Muscle layer of duodenum (tissue), 2 donors: ENCODE results near the gene CDKL1.
"Not testable (repeated sequence)": the region's sequence is repeated elsewhere in the genome, so short reads cannot be mapped to it uniquely, and the experiment has no call there.

Source experiments
- H3K27ac ChIP-seq: one replicate; pipeline ENCODE4 v1.7.0; 2013; ENCODE audit warnings: mild to moderate bottlenecking, low read length
- H3K27me3 ChIP-seq: one replicate; pipeline ENCODE4 v1.7.0; 2013; ENCODE audit warnings: low read depth, mild to moderate bottlenecking, control low read depth, low read length
- H3K36me3 ChIP-seq, 2 donors: one replicate each; pipeline ENCODE4 v1.7.0; 2013; ENCODE audit warnings: low read length in 2 of 2, control low read depth in 1 of 2, mild to moderate bottlenecking in 1 of 2; ENCODE audit not compliant: insufficient read depth in 2 of 2, control insufficient read depth in 1 of 2
- H3K4me1 ChIP-seq, 2 donors: one replicate each; pipeline ENCODE4 v1.7.0; 2013; ENCODE audit warnings: low read length in 2 of 2, mild to moderate bottlenecking in 2 of 2, control low read depth in 1 of 2, moderate library complexity in 1 of 2; ENCODE audit not compliant: insufficient read depth in 2 of 2, control insufficient read depth in 1 of 2
- H3K4me3 ChIP-seq, 2 donors: one replicate each; pipeline ENCODE4 v1.7.0; 2013; ENCODE audit warnings: low read length in 2 of 2, low read depth in 1 of 2, mild to moderate bottlenecking in 1 of 2
- H3K9me3 ChIP-seq, 2 donors: one replicate each; pipeline ENCODE4 v1.7.0; 2013; ENCODE audit warnings: low read length in 2 of 2, control low read depth in 1 of 2, mild to moderate bottlenecking in 1 of 2; ENCODE audit not compliant: control insufficient read depth in 1 of 2
- donor health status: healthy.

Gene CDKL1

DNA sequence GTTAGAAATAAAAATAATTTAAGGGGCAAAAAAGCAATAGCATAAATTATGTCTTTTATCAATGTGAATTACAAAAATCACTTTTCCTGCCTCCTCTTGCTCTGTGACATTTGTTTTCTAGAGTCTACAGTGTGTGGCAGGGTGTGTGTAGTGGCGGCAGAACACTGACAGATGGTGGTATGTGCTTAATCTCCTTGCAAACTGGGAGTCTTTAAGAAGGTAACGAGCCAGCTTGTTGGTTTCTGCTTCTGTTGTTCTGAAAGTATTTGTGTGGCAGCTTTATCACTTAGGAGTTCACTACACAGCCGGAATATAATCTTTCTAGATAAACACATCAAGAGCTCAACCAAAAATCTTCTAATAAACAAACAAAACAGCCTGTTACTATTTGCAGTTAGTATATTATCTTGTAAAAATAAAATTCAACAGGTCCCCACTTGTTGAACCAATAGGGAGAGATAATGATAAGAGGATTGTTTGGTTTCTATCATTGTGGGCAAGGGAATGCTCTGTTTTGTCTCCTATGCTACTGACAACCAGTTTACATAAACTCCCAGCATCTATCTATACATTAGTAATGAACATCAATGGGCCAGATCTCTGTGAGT is 13.0 kb downstream of the CDKL1 start:
- Histone ChIP-seq H3K36me3 (no peaks in the 10 kb centered on the region), H3K9me3 (no peaks in the 10 kb centered on the region), H3K27ac (no peak overlapping the region), H3K4me3 (no peak overlapping the region), H3K27me3 (no peaks in the 10 kb centered on the region), H3K4me1 (no peaks in the 10 kb centered on the region)

DNA sequence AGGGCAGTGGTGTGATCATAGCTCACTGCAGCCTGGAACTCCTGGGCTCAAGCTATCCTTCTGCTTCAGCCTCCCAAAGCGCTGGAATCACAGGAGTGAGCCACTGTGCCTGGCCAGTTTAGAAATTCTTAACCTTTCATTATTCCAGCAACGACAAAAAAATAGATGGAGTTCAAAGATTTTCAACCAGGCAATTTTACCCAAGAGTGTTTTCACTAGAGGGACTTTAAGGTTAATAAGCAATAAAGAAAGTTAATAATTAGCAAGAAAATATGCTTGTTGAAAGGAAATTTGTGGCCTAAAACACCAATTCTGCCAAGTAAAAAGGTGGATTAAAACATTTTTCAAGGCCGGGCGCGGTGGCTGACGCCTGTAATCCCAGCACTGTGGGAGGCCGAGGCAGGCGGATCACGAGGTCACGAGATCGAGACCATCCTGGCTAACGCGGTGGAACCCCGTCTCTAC is 14.8 kb downstream of the CDKL1 start:
- Histone ChIP-seq H3K27ac (no peak overlapping the region), H3K9me3 (no peaks in the 10 kb centered on the region), H3K4me3 (no peak overlapping the region), H3K4me1 (no peaks in the 10 kb centered on the region), H3K36me3 (no peaks in the 10 kb centered on the region), H3K27me3 (no peaks in the 10 kb centered on the region)

DNA sequence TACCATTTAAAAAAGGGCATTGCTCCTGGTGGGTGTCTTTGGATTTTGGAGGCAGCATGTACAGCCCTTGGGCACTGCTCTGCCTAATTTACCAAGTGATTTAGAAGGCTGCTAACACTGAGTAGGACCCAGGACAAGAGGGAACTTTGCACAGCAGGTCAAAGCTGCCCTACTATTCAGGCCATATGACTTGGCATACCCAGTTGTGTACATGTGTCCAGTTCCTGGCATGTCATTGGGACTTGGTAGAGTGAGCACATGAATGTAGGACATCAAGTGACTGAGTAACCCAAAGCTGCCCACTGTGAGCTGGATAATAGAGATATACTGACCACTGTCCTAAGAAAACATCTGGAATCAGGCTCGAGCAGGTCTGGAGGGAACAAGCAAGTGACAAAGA is 15.7 kb downstream of the CDKL1 start:
- no peaks in the 10 kb centered on the region for H3K27me3 ChIP-seq
- H3K4me1 ChIP-seq: no peaks in the 10 kb centered on the region
- no peak overlapping the region for H3K4me3 ChIP-seq
- no peaks in the 10 kb centered on the region for H3K9me3 ChIP-seq
- no peak overlapping the region for H3K27ac ChIP-seq
- H3K36me3 ChIP-seq: no peaks in the 10 kb centered on the region

DNA sequence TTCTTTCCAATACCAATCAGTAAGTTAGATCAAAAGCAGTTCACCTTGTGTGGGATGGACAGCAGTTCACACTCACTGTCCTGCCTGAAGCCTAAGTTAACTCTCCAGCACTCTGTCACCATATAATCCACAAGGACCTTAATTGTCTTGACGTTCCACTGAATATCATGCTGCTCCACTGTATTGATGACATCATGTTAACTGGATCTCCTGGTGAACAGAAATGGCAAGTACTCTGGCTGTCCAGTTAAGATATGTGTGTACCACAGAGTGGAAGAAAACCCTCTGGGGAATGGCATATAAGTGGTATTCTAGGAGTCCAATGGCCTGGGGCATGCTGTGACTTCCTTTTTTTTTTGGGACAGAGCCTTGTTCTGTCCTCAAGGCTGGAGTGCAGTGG is 16.2 kb downstream of the CDKL1 start:
- H3K4me3 ChIP-seq: no peak overlapping the region
- H3K27me3 ChIP-seq: no peaks in the 10 kb centered on the region
- H3K27ac ChIP-seq: no peak overlapping the region
- H3K9me3 ChIP-seq: no peaks in the 10 kb centered on the region
- no peaks in the 10 kb centered on the region for H3K4me1 ChIP-seq
- no peaks in the 10 kb centered on the region for H3K36me3 ChIP-seq

- Histone ChIP-seq H3K27me3 (no peaks in the 10 kb centered on the region), H3K27ac (no peak overlapping the region), H3K9me3 (no peaks in the 10 kb centered on the region), H3K4me1 (no peaks in the 10 kb centered on the region), H3K4me3 (no peak overlapping the region), H3K36me3 (no peaks in the 10 kb centered on the region)
These were observed 17.1 kb downstream of the CDKL1 start for GRCh38 chr14:50379563-50379962.

DNA sequence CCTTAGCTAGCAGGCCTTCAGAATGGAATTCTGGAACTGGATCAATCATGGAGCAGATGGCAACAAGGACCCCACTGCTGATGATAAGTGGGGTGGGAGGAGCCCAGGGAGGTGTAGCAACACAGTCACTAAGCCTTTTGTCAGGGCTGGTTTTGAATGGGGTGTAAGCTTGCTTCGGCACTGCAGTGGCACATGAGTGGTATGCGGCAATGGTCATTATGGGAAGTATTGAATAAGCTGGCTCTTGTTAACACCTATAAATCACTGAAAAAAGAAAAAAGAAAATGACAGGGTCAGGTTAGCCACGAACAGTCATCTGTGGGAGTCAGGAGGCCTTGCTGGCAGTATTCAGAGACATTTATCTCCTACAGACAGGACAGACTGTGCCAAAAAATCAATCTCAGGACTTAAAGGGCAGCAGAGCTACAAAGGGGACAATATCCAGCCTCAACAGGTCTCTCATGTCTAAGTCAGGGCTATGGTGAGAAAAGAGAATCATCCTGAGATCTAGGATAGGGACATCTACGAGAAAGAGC is 19.1 kb downstream of the CDKL1 start:
- Histone ChIP-seq H3K4me3 (no peak overlapping the region), H3K9me3 (no peaks in the 10 kb centered on the region), H3K36me3 (no peaks in the 10 kb centered on the region), H3K4me1 (no peaks in the 10 kb centered on the region), H3K27ac (no peak overlapping the region), H3K27me3 (no peaks in the 10 kb centered on the region)

DNA sequence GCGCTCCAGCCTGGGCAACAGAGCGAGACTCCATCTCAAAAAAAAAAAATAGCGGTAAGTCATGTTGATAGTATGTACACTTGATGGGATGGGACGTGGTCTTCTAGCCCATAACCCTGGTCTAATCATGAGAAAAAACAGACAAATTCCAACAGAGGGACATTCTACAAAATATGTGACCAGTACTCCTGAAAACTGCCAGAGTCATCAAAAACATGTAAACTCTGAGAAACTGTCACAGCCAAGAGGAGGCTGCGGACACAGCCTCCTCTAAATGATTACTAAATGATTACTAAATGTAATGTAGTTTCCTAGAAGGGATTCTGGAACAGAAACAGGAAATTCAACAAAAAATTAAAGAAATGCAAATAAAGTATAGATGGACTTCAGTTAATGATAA is 20.9 kb downstream of the CDKL1 start:
- Histone ChIP-seq H3K36me3 (no peaks in the 10 kb centered on the region), H3K27ac (no peak overlapping the region), H3K4me1 (no peaks in the 10 kb centered on the region), H3K27me3 (no peaks in the 10 kb centered on the region), H3K9me3 (no peaks in the 10 kb centered on the region), H3K4me3 (no peak overlapping the region)

DNA sequence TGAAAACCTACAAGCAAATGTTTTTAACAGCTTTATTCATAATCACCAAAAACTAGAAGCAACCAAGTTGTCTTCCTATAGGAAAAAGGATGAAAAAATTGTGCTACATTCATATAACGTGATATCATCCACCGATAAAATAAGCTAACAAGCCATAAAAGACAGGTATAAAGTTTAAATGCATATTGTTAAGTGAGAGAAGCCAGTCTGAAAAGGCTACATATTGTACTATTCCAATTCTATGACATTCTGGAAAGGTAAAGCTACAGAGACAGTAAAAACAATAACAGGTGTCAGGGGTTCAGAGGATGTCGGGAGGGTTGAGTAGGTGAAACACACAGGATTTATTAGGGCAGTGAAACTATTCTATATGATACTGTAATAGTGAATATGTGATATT is 22.7 kb downstream of the CDKL1 start:
- Histone ChIP-seq H3K27me3 (no peaks in the 10 kb centered on the region), H3K4me1 (no peaks in the 10 kb centered on the region), H3K4me3 (no peak overlapping the region), H3K9me3 (no peaks in the 10 kb centered on the region), H3K36me3 (no peaks in the 10 kb centered on the region), H3K27ac (no peak overlapping the region)

DNA sequence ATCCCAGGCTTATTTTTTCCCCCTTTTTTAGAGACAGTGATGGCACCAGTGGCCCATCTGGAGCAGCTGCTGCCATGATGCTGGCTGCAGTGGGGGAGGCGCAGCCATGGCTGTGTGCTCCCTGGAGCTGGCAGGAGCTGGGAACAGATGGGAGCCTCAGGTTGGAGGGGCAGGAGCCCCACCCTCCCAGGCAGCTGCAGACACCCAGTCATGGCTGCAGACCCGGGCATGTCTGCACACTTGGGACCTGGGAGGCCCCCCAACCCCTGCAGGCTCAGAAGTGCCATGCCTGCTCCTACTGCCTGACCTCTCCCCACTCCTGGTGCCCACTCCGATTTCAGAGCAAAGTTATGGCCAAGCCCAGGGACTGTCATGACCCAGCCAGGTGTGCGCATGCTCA is 25.1 kb downstream of the CDKL1 start:
- Histone ChIP-seq H3K36me3 (no peaks in the 10 kb centered on the region), H3K27ac (no peak overlapping the region), H3K27me3 (no peaks in the 10 kb centered on the region), H3K4me1 (no peaks in the 10 kb centered on the region), H3K4me3 (no peak overlapping the region), H3K9me3 (no peaks in the 10 kb centered on the region)

DNA sequence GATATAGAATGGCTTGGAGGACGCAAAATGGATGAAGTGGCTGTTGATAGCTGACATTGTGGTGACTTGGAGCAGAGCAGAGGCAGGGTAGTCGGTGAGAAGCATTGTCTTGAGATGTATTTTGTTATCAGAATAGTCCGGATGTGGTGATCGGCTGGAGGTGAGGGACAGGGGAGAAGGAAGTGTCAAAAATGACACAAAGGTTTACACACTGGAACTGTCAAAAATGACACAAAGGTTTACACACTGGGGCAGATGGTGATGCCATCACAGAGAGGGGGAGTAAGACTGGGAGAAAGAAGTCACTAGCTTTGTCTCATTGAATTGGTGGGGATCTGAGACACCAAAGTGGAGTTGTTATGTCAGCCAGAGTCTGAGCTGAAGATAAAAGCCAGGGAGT is 30.1 kb downstream of the CDKL1 start:
- Histone ChIP-seq H3K4me3 (no peak overlapping the region), H3K27me3 (no peaks in the 10 kb centered on the region), H3K4me1 (no peaks in the 10 kb centered on the region), H3K27ac (no peak overlapping the region), H3K36me3 (no peaks in the 10 kb centered on the region), H3K9me3 (no peaks in the 10 kb centered on the region)

DNA sequence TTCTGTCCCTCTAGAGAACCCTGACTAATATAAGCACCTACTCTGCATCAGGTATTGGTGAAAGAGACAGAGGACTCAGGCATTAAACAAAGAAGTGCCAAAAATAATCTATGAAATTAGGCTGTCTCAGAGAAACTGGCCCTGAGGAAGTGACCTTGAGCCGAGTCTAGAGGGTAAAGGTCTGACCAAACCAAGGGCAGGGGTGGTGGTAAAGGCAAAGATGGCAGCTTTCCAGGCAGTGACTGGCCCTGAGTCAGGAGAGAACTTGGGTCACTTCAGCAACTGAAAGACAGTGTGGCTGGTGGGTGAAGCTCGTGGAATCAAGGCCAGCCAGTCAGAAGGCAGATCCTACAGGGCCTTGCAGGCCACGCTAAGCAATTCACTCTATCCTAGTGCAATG is 30.6 kb downstream of the CDKL1 start:
- no peak overlapping the region for H3K27ac ChIP-seq
- no peaks in the 10 kb centered on the region for H3K36me3 ChIP-seq
- no peak overlapping the region for H3K4me3 ChIP-seq
- no peaks in the 10 kb centered on the region for H3K4me1 ChIP-seq
- no peaks in the 10 kb centered on the region for H3K9me3 ChIP-seq
- no peaks in the 10 kb centered on the region for H3K27me3 ChIP-seq

- not testable (repeated sequence) for H3K4me1 ChIP-seq, H3K27ac ChIP-seq, H3K27me3 ChIP-seq, H3K4me3 ChIP-seq, H3K9me3 ChIP-seq, H3K36me3 ChIP-seq
These were observed 31.1 kb downstream of the CDKL1 start for GRCh38 chr14:50365572-50365971.
